ENCODE results near the gene AGPAT3. TPM values are rescaled to one million over a fixed set of nuclear protein-coding genes. Genes with fewer than 3 reads are reported as not detected.

Gene AGPAT3
- total RNA-seq, 1 experiment from 2014 or later = 13.0 TPM

- H3K36me3 Mint-ChIP-seq (ENCODE audit: insufficient read depth in 1 of 3, low read depth in 3 of 3) = no peaks in the 10 kb centered on the region
- no peaks in the 10 kb centered on the region for H3K79me1 ChIP-seq (ENCODE audit: insufficient read depth, low read depth, low read length, poor library complexity, severe bottlenecking)
These were observed 103.0 kb downstream of the AGPAT3 start for GRCh38 chr21:43967981-43968380.

More at GRCh38 chr21:43967981-43968380, 103.0 kb downstream of the AGPAT3 start:
- WGBS (ENCODE audit: extremely low coverage, insufficient read length, low lambda C conversion rate) = no CpG with 5 or more reads among the region's 15 CpGs
- no peak overlapping the region for H3K9ac ChIP-seq (ENCODE audit: extremely low read depth, insufficient read length, low read length)
- no peak overlapping the region for H2AFZ ChIP-seq (ENCODE audit: low read length)
- H3K4me1 ChIP-seq (ENCODE audit: insufficient read depth, low read length) = no peaks in the 10 kb centered on the region
- no peak for DNase-seq
- Mint-ChIP-seq H3K9me3 (peaks cover 4 to 6% of the 10 kb centered on the region in 2 experiments; a peak in 4 of 5 replicates), H3K27me3 (ENCODE audit: low read depth) (no peaks in the 10 kb centered on the region; the same call in 1 of the 2 replicates), H3K4me3 (no peak overlapping the region), H3K27ac (0 out of 7 replicates have a peak overlapping the region, but pooled peaks of 1 of the 3 experiments have one; percentile 60), H3K4me1 (no peaks in the 10 kb centered on the region)
- H3K56ac ChIP-seq (ENCODE audit: insufficient read length, low read depth, low read length) = no peak overlapping the region
- H3K79me2 ChIP-seq (ENCODE audit: insufficient read depth, low read length) = no peaks in the 10 kb centered on the region
- no peak overlapping the region for H2BK20ac ChIP-seq (ENCODE audit: low read depth, low read length, poor library complexity, severe bottlenecking)
- no peak overlapping the region for H2BK15ac ChIP-seq (ENCODE audit: low read depth, low read length)
- H4K5ac ChIP-seq (ENCODE audit: insufficient read length, low read depth, low read length) = no peak overlapping the region
- H2BK12ac ChIP-seq (ENCODE audit: insufficient read length, low read depth, low read length) = no peak overlapping the region
- H3K18ac ChIP-seq (ENCODE audit: insufficient read length, low read depth, low read length) = no peak overlapping the region
- no peak overlapping the region for H3K23ac ChIP-seq (ENCODE audit: insufficient read length, low read depth, low read length)
- H3K14ac ChIP-seq (ENCODE audit: insufficient read depth, low read length) = no peak overlapping the region
- H2AK5ac ChIP-seq (ENCODE audit: insufficient read length, low read length) = no peak overlapping the region
- no peaks in the 10 kb centered on the region for H3K9me3 ChIP-seq (ENCODE audit: control insufficient read depth, low read depth, low read length)
- H3K23me2 ChIP-seq (ENCODE audit: insufficient read length, low read depth, low read length, poor library complexity, severe bottlenecking) = no peaks in the 10 kb centered on the region
- no peaks in the 10 kb centered on the region for H4K20me1 ChIP-seq (ENCODE audit: control insufficient read depth, insufficient read depth, insufficient read length)
- no peak overlapping the region for H3K4ac ChIP-seq (ENCODE audit: low read depth, low read length)
- H2BK120ac ChIP-seq (ENCODE audit: low read depth, low read length, poor library complexity, severe bottlenecking) = no peak overlapping the region
- H3K27ac ChIP-seq (ENCODE audit: insufficient read length, low read depth, low read length) = no peak overlapping the region
- no peak overlapping the region for H4K8ac ChIP-seq (replicated peaks; ENCODE audit: insufficient read length, low read depth, low read length)
- H3T11ph ChIP-seq (ENCODE audit: low read length) = no peak overlapping the region
- H2BK5ac ChIP-seq (ENCODE audit: insufficient read length, low read length) = no peak overlapping the region
- H3K4me2 ChIP-seq (ENCODE audit: insufficient read depth, insufficient read length, low read length) = no peak overlapping the region
- no peaks in the 10 kb centered on the region for H3K27me3 ChIP-seq (ENCODE audit: insufficient read depth, low read length)
- no peak for TF ChIP-seq CTCF (conservative IDR thresholded peaks at IDR 0.05)
- H4K91ac ChIP-seq (ENCODE audit: insufficient read length, low read depth, low read length) = no peak overlapping the region
